Measurements from ENCODE around the gene RIOK3. TPM values are rescaled to one million over a fixed set of nuclear protein-coding genes. Genes with fewer than 3 reads are reported as not detected.

RIOK3 gene
- total RNA-seq, 6 experiments from 2014 or later, result 37.9 to 46.1 (median 42.4) TPM

DNA sequence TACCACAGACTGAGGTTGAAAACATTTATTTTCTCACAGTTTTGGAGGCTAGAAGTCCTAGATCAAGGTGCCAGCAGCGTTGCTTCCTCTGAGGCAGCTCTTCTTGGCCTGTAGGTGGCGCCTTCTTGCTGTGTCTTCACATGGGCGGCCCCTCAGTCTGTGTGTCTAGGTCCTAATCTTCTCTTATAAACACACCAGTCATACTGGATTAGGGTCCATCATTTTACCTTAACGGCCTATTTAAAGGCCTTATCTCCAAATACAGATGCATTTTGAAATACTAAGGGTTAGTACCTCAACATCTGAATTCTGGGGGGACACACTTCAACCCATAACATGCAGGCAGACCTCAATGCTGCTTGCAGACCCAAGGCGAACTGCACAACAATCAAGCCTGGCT lies 45.8 kb downstream of the RIOK3 start:
- no peaks in the 10 kb centered on the region for H3K9me3 Mint-ChIP-seq
- peaks cover 30% of the 10 kb centered on the region for H3K4me1 Mint-ChIP-seq (ENCODE audit: low read depth)
- TF ChIP-seq, protein P1, sequence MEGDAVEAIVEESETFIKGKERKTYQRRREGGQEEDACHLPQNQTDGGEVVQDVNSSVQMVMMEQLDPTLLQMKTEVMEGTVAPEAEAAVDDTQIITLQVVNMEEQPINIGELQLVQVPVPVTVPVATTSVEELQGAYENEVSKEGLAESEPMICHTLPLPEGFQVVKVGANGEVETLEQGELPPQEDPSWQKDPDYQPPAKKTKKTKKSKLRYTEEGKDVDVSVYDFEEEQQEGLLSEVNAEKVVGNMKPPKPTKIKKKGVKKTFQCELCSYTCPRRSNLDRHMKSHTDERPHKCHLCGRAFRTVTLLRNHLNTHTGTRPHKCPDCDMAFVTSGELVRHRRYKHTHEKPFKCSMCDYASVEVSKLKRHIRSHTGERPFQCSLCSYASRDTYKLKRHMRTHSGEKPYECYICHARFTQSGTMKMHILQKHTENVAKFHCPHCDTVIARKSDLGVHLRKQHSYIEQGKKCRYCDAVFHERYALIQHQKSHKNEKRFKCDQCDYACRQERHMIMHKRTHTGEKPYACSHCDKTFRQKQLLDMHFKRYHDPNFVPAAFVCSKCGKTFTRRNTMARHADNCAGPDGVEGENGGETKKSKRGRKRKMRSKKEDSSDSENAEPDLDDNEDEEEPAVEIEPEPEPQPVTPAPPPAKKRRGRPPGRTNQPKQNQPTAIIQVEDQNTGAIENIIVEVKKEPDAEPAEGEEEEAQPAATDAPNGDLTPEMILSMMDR (IDR thresholded peaks at IDR 0.05), result peak; percentile 95
- H3K4me3 Mint-ChIP-seq, result no peak overlapping the region; the same call in 1 of the 2 replicates
- no peak overlapping the region for H3K27ac Mint-ChIP-seq
- no peaks in the 10 kb centered on the region for H3K36me3 Mint-ChIP-seq (ENCODE audit: low read depth)
- peak; percentile 80 for DNase-seq
- peaks cover 2% of the 10 kb centered on the region; the same call in 1 of the 2 replicates for H3K27me3 Mint-ChIP-seq (ENCODE audit: insufficient read depth)

DNA sequence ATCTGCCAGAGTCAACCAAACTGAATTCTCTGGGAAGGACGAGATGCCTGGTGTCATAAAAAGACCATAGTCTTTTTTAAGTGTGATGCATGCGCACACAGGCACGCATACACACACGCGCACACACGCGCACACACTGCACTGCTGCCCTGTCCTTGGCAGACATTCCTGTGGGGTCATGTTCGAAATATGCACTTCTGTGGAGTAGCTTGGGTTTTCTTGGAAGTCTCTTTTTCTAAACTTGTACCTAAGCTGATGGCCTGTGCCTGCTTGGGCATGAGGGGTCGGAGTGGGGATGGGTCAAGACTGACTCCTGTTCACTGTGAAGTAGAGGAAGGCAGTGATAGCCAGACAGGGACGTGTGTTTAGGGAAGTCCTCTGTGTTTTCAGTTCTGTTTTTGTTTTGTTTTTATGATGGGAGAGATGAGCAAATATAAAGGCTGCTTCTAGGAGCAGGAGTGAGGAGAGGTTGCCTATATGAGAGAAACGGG lies 46.2 kb downstream of the RIOK3 start:
- TF ChIP-seq, protein P1 (IDR thresholded peaks at IDR 0.05), result no peak
- Mint-ChIP-seq H3K4me1 (ENCODE audit: low read depth) (peaks cover 35% of the 10 kb centered on the region), H3K9me3 (no peaks in the 10 kb centered on the region), H3K27ac (peak overlapping the region; percentile 50; the same call in 1 of the 2 replicates), H3K36me3 (ENCODE audit: low read depth) (no peaks in the 10 kb centered on the region), H3K27me3 (ENCODE audit: insufficient read depth) (peaks cover 2% of the 10 kb centered on the region; the same call in 1 of the 2 replicates), H3K4me3 (no peak overlapping the region; the same call in 1 of the 2 replicates)
- peak; percentile 49 for DNase-seq

DNA sequence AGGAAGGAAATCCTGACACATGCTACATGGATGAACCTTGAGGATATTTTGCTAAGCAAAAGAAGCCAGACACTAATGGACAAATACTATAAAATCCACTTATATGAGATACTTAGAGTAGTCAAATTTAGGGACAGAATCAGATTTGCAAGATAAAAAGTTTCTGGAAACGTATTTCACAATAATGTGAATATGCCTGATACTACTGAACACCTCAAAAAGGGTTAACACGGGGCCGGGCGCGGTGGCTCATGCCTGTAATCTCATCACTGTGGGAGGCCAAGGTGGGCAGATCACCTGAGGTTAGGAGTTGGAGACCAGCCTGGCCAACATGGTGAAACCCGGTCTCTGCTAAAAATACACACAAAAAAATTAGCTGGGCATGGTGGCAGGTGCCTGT lies 48.5 kb downstream of the RIOK3 start:
- no peaks in the 10 kb centered on the region for H3K9me3 Mint-ChIP-seq
- no peak overlapping the region for H3K27ac Mint-ChIP-seq
- DNase-seq, result no peak
- no peaks in the 10 kb centered on the region for H3K27me3 Mint-ChIP-seq (ENCODE audit: insufficient read depth)
- TF ChIP-seq, protein P1 (IDR thresholded peaks at IDR 0.05), result no peak
- H3K4me1 Mint-ChIP-seq (ENCODE audit: low read depth), result peaks cover 44% of the 10 kb centered on the region
- H3K36me3 Mint-ChIP-seq (ENCODE audit: low read depth), result peaks cover 5% of the 10 kb centered on the region; the same call in 1 of the 2 replicates
- H3K4me3 Mint-ChIP-seq, result no peak overlapping the region

DNA sequence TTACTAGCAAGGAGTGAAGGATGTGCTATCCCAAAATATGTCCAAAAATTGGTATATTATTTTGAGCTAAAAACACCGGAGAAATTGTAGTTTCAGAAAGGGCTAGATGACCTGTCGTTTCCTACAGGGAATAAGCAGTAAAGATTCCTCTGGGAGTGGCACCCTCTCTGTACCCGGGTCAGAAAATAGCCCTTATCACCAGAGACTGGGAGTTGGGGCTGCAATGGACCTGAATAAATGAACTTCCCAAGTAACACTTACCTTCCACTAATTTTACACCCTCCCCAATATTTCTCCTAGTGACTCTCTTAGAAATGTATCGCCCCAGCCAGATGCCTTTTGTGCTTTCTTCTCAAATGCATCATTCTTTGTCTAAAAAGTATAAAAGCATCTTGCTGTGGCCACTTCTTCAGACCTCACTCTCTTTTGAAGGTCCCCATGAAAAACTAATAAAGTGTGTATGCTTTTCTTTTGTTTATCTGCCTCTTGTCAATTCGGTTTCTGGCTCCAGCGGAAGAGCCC lies 49.5 kb downstream of the RIOK3 start:
- TF ChIP-seq, protein P1 (IDR thresholded peaks at IDR 0.05), result no peak
- no peak for DNase-seq
- H3K9me3 Mint-ChIP-seq, result no peaks in the 10 kb centered on the region
- H3K27me3 Mint-ChIP-seq (ENCODE audit: insufficient read depth), result no peaks in the 10 kb centered on the region
- H3K4me1 Mint-ChIP-seq (ENCODE audit: low read depth), result peaks cover 44% of the 10 kb centered on the region
- H3K36me3 Mint-ChIP-seq (ENCODE audit: low read depth), result peaks cover 5% of the 10 kb centered on the region; the same call in 1 of the 2 replicates
- H3K4me3 Mint-ChIP-seq, result peak overlapping the region; percentile 87
- H3K27ac Mint-ChIP-seq, result peak overlapping the region; percentile 76

DNA sequence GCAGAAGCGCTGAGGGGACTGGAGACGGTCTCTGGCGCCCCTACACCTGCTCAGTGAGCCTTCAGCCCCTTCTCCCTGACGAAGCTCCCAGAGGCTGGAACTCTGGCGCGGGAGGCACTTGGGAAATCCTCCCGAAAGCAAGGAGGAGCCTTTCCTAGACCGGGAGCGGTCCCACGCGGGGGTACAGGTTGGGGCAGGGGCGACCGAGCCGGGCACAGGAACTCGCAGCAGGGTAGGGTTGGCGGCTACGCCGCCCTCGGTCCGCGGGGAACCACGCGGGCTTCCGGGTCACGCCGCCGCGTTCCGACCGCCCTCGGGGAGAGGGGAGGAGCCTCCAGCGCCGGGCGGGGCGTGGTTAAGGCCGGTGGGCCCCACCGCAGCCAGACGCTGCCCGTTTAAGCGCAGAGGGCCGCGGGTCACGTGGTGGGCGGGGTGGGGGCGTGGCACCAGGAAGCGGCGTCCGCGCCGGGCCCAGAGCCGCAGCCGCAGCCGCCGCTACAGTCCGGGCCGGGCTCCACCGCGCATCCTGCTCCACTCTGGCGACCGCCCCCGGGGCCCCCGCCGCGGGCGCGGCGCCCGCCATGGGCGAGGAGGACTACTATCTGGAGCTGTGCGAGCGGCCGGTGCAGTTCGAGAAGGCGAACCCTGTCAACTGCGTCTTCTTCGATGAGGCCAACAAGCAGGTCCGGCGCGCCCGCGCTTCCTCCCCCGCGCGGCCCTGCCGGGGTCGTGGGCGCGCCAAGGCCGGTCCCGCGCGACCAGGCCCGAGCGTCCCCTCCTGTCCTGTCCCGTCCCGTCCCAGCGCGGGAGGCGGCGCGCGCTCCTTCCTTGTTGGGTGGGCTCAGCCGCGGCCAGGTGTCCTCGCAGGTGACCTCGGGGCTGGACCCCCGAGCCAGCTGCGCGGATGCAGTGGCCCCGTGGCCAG lies 50.2 kb downstream of the RIOK3 start, which contains the start of gene RMC1:
Gene RMC1 (plus strand): TSS at position 474 of the 925 bp plus-strand sequence. CDS start 108 bp downstream, at position 582.
- peak; percentile 89 for DNase-seq
- peaks cover 39% of the 10 kb centered on the region for H3K4me1 Mint-ChIP-seq (ENCODE audit: low read depth)
- H3K9me3 Mint-ChIP-seq, result no peaks in the 10 kb centered on the region
- TF ChIP-seq, protein P1 (IDR thresholded peaks at IDR 0.05), result no peak
- peak within 1 kb of the TSS; percentile 86 for H3K27ac Mint-ChIP-seq
- H3K36me3 Mint-ChIP-seq (ENCODE audit: low read depth), result peaks cover 5% of the 10 kb centered on the region; the same call in 1 of the 2 replicates
- H3K4me3 Mint-ChIP-seq, result peak within 1 kb of the TSS; percentile 97
- no peaks in the 10 kb centered on the region for H3K27me3 Mint-ChIP-seq (ENCODE audit: insufficient read depth)

All from HFFc6 (cell line).